Measurements from ENCODE around the gene SORCS2. TPM values are rescaled to one million over a fixed set of nuclear protein-coding genes. Genes with fewer than 3 reads are reported as not detected.

SORCS2 gene
- total RNA-seq, 5 donors from 2014 or later (not counting 1 experiment from before 2014, with no cell fraction given) = 0.22 TPM; not detected in 4

DNA sequence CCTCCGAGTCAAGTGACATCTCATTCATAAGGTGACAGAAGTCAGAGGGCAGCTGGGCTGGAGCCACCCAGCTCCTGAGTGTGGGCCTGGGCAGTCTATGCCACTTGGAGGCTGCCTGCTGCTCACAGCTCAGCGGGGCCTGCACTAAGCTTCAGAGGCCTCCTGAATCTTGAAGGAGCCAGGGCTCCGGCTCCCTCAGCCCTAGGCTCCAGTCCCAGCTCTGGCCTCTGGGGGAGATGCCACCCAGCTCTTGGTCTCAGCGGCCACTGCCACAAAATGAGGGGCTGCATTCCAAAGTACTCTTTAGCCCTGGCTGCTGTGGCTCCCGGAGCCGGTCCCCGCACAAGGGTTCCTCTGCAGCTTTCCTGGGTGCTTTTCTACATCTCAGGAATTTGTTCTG lies 275.1 kb downstream of the SORCS2 start:
- CTCF ChIA-PET = no interaction called here
- Histone ChIP-seq H3K27ac (ENCODE audit: low read length) (no peak overlapping the region), H3K27me3 (replicated peaks in 1 of 2; ENCODE audit: control insufficient read depth in 2 of 2, extremely low read depth in 1 of 2, insufficient read depth in 2 of 2, low read length in 1 of 2) (peaks cover 0 to 21% of the 10 kb centered on the region in 2 experiments), H3K9me3 (no peaks in the 10 kb centered on the region), H3K36me3 (ENCODE audit: control insufficient read depth in 2 of 2, extremely low read depth in 1 of 2, insufficient read depth in 1 of 2, low read length in 1 of 2) (no peaks in the 10 kb centered on the region), H3K4me3 (ENCODE audit: control insufficient read depth in 1 of 2, extremely low read depth in 1 of 2, low read length in 1 of 2) (no peak overlapping the region), H3K4me1 (ENCODE audit: control insufficient read depth in 1 of 2, extremely low read depth in 1 of 2, insufficient read depth in 2 of 2, low read length in 2 of 2) (no peaks in the 10 kb centered on the region)
- peaks cover 7 to 13% of the 10 kb centered on the region in 2 donors for H3K27me3 Mint-ChIP-seq
- ATAC-seq (replicated peaks in 1 of 4) (no peak), DNase-seq (no peak)
- no peaks in the 10 kb centered on the region for H3K36me3 Mint-ChIP-seq
- H3K4me1 Mint-ChIP-seq = no peaks in the 10 kb centered on the region
- 74% methylated on average over 4 of the region's 7 CpGs for WGBS (ENCODE audit: insufficient coverage)
- H3K27ac Mint-ChIP-seq = no peak overlapping the region
- H3K4me3 Mint-ChIP-seq = no peak overlapping the region
- H3K9me3 Mint-ChIP-seq = peaks cover 0 to 6% (median 0%) of the 10 kb centered on the region in 3 donors
- POLR2A ChIA-PET = no interaction called here

- Mint-ChIP-seq H3K36me3 (no peaks in the 10 kb centered on the region), H3K4me1 (no peaks in the 10 kb centered on the region), H3K27me3 (peaks cover 13 to 19% of the 10 kb centered on the region in 2 donors), H3K9me3 (peaks cover 0 to 6% (median 0%) of the 10 kb centered on the region in 3 donors), H3K4me3 (no peak overlapping the region), H3K27ac (no peak overlapping the region)
- H3K9me3 ChIP-seq = no peaks in the 10 kb centered on the region
- H3K4me3 ChIP-seq (ENCODE audit: control insufficient read depth in 1 of 2, extremely low read depth in 1 of 2, low read length in 1 of 2) = no peak overlapping the region
- no peaks in the 10 kb centered on the region for H3K36me3 ChIP-seq (ENCODE audit: control insufficient read depth in 2 of 2, extremely low read depth in 1 of 2, insufficient read depth in 1 of 2, low read length in 1 of 2)
- CTCF ChIA-PET = no interaction called here
- ATAC-seq (replicated peaks in 1 of 4) = no peak
- DNase-seq = no peak
- H3K27ac ChIP-seq (ENCODE audit: low read length) = no peak overlapping the region
- 80% methylated on average over 3 of the region's 4 CpGs for WGBS (ENCODE audit: insufficient coverage)
- H3K27me3 ChIP-seq (replicated peaks in 1 of 2; ENCODE audit: control insufficient read depth in 2 of 2, extremely low read depth in 1 of 2, insufficient read depth in 2 of 2, low read length in 1 of 2) = peaks cover 0 to 31% of the 10 kb centered on the region in 2 experiments
- H3K4me1 ChIP-seq (ENCODE audit: control insufficient read depth in 1 of 2, extremely low read depth in 1 of 2, insufficient read depth in 2 of 2, low read length in 2 of 2) = no peaks in the 10 kb centered on the region
- POLR2A ChIA-PET = no interaction called here
Observed at GRCh38 chr4:7469023-7469422, 276.7 kb downstream of the SORCS2 start.

DNA sequence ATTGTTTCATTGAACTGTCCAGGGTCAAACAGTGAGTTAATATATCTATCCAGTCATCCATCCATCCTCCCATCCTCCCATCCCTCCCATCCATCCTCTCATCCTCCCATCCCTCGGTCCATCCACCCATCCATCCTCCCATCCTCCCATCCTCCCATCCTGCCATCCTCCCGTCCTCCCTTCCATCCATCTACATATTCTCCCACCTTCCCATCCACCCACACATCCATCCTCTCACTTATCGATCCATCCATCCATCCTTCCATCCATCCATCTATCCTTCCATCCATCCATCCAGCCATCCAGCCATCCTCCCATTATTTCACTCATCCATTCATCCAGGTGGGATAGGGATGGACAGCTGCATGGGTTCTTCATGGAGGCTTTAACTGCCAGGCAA lies 277.8 kb downstream of the SORCS2 start:
- WGBS (ENCODE audit: insufficient coverage) = 75% methylated on average over 3 of the region's 3 CpGs
- DNase-seq = no peak
- H3K4me3 Mint-ChIP-seq = no peak overlapping the region

DNA sequence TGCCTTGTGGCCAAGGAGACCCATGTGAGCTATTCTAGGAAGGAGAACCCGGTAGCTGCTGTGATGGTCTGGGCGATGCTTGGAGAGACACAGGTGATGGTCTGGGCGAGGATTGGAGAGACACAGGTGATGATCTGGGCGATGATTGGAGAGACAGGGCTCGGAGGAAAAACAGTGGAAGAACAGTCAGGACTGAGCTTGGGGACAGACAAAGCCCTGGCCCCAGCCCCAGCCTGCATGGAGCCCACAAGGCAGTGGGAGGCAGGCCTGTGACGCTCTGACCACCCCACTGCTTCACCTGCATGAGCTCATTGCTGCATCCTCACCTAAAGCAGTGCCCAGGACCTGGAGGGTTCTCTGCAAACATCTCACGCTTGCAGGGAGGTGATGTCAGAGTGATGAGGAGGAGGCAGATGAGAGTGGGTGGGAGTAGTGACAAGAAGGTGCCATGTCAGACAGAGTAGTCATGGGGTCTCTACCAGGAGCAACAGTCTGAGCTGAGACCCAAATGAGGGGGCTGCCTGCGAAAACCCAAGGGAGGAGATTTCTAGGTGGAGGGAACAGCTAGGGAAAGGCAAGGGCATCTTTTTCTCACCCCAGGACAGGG lies 278.3 kb downstream of the SORCS2 start:
- CTCF ChIA-PET = no interaction called here
- Histone ChIP-seq H3K27ac (ENCODE audit: low read length) (no peak overlapping the region), H3K36me3 (ENCODE audit: control insufficient read depth in 2 of 2, extremely low read depth in 1 of 2, insufficient read depth in 1 of 2, low read length in 1 of 2) (no peaks in the 10 kb centered on the region), H3K4me1 (ENCODE audit: control insufficient read depth in 1 of 2, extremely low read depth in 1 of 2, insufficient read depth in 2 of 2, low read length in 2 of 2) (no peaks in the 10 kb centered on the region), H3K4me3 (ENCODE audit: control insufficient read depth in 1 of 2, extremely low read depth in 1 of 2, low read length in 1 of 2) (no peak overlapping the region), H3K27me3 (replicated peaks in 1 of 2; ENCODE audit: control insufficient read depth in 2 of 2, extremely low read depth in 1 of 2, insufficient read depth in 2 of 2, low read length in 1 of 2) (peaks cover 0 to 39% of the 10 kb centered on the region in 2 experiments), H3K9me3 (no peaks in the 10 kb centered on the region)
- WGBS (ENCODE audit: insufficient coverage) = 72% methylated on average over 7 of the region's 8 CpGs
- Mint-ChIP-seq H3K36me3 (no peaks in the 10 kb centered on the region), H3K27ac (no peak overlapping the region), H3K9me3 (peaks cover 0 to 4% (median 0%) of the 10 kb centered on the region in 3 donors), H3K4me1 (no peaks in the 10 kb centered on the region), H3K4me3 (no peak overlapping the region), H3K27me3 (peaks cover 13 to 23% of the 10 kb centered on the region in 2 donors)
- no peak for ATAC-seq (replicated peaks in 1 of 4)
- POLR2A ChIA-PET = no interaction called here
- DNase-seq = no peak

More for the DNA sequence above, 277.8 kb downstream of the SORCS2 start:
- peaks cover 13 to 23% of the 10 kb centered on the region in 2 donors for H3K27me3 Mint-ChIP-seq
- Histone ChIP-seq H3K4me3 (ENCODE audit: control insufficient read depth in 1 of 2, extremely low read depth in 1 of 2, low read length in 1 of 2) (no peak overlapping the region), H3K27me3 (replicated peaks in 1 of 2; ENCODE audit: control insufficient read depth in 2 of 2, extremely low read depth in 1 of 2, insufficient read depth in 2 of 2, low read length in 1 of 2) (peaks cover 0 to 34% of the 10 kb centered on the region in 2 experiments), H3K4me1 (ENCODE audit: control insufficient read depth in 1 of 2, extremely low read depth in 1 of 2, insufficient read depth in 2 of 2, low read length in 2 of 2) (no peaks in the 10 kb centered on the region), H3K36me3 (ENCODE audit: control insufficient read depth in 2 of 2, extremely low read depth in 1 of 2, insufficient read depth in 1 of 2, low read length in 1 of 2) (no peaks in the 10 kb centered on the region), H3K27ac (ENCODE audit: low read length) (no peak overlapping the region), H3K9me3 (no peaks in the 10 kb centered on the region)
- ATAC-seq (replicated peaks in 1 of 4) = no peak
- no peaks in the 10 kb centered on the region for H3K4me1 Mint-ChIP-seq
- ChIA-PET CTCF (no interaction called here), POLR2A (no interaction called here)
- H3K36me3 Mint-ChIP-seq = no peaks in the 10 kb centered on the region
- no peak overlapping the region for H3K27ac Mint-ChIP-seq
- peaks cover 0 to 6% (median 0%) of the 10 kb centered on the region in 3 donors for H3K9me3 Mint-ChIP-seq

DNA sequence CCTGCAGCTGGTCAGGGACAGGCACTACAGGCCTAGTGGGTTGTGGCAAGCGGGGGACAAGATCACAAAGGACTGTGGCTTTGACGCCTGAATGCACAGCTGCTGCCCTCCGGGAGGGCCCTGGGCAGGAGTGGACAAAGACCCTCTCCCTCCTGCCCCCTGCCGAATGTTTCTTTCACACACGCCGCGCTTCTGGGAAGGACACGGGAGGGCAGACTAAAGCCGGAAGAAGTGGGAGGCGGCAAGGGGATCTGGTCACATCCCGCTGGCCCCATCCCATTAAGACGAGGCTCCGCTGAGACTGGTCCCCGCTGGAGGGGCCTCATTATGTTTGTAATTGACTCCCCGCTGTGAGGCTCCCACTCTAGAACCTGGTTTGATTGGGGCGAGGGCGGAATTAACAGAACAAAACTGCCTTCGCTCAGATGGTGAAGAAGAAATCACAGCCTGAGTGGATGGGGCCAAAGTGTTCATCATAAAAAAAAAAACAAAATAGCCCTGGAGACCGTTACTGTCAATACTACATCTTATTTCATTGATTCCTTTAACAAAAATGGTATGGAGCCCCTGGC lies 280.2 kb downstream of the SORCS2 start:
- Mint-ChIP-seq H3K27ac (no peak overlapping the region), H3K9me3 (no peaks in the 10 kb centered on the region), H3K4me3 (no peak overlapping the region), H3K4me1 (no peaks in the 10 kb centered on the region), H3K27me3 (peaks cover 13 to 23% of the 10 kb centered on the region in 2 donors), H3K36me3 (no peaks in the 10 kb centered on the region)
- Histone ChIP-seq H3K4me1 (ENCODE audit: control insufficient read depth in 1 of 2, extremely low read depth in 1 of 2, insufficient read depth in 2 of 2, low read length in 2 of 2) (no peaks in the 10 kb centered on the region), H3K27me3 (replicated peaks in 1 of 2; ENCODE audit: control insufficient read depth in 2 of 2, extremely low read depth in 1 of 2, insufficient read depth in 2 of 2, low read length in 1 of 2) (peaks cover 0 to 41% of the 10 kb centered on the region in 2 experiments), H3K4me3 (ENCODE audit: control insufficient read depth in 1 of 2, extremely low read depth in 1 of 2, low read length in 1 of 2) (no peak overlapping the region), H3K27ac (ENCODE audit: low read length) (no peak overlapping the region), H3K36me3 (ENCODE audit: control insufficient read depth in 2 of 2, extremely low read depth in 1 of 2, insufficient read depth in 1 of 2, low read length in 1 of 2) (no peaks in the 10 kb centered on the region), H3K9me3 (no peaks in the 10 kb centered on the region)
- POLR2A ChIA-PET = no interaction called here
- 27% methylated on average over 16 of the region's 19 CpGs for WGBS (ENCODE audit: insufficient coverage)
- CTCF ChIA-PET = no interaction called here
- ATAC-seq (replicated peaks in 1 of 4) (no peak), DNase-seq (no peak)

GRCh38 chr4:7473081-7473480 lies 280.7 kb downstream of the SORCS2 start:
- peaks cover 13 to 23% of the 10 kb centered on the region in 2 donors for H3K27me3 Mint-ChIP-seq
- WGBS (ENCODE audit: insufficient coverage) = 82% methylated on average over 9 of the region's 10 CpGs
- no peak overlapping the region for H3K4me3 Mint-ChIP-seq

More at GRCh38 chr4:7473081-7473480, 280.7 kb downstream of the SORCS2 start:
- DNase-seq (no peak), ATAC-seq (replicated peaks in 1 of 4) (no peak)
- ChIA-PET POLR2A (no interaction called here), CTCF (no interaction called here)
- H3K36me3 Mint-ChIP-seq = no peaks in the 10 kb centered on the region
- Histone ChIP-seq H3K9me3 (no peaks in the 10 kb centered on the region), H3K36me3 (ENCODE audit: control insufficient read depth in 2 of 2, extremely low read depth in 1 of 2, insufficient read depth in 1 of 2, low read length in 1 of 2) (no peaks in the 10 kb centered on the region), H3K27ac (ENCODE audit: low read length) (no peak overlapping the region), H3K4me3 (ENCODE audit: control insufficient read depth in 1 of 2, extremely low read depth in 1 of 2, low read length in 1 of 2) (no peak overlapping the region), H3K4me1 (ENCODE audit: control insufficient read depth in 1 of 2, extremely low read depth in 1 of 2, insufficient read depth in 2 of 2, low read length in 2 of 2) (no peaks in the 10 kb centered on the region), H3K27me3 (replicated peaks in 1 of 2; ENCODE audit: control insufficient read depth in 2 of 2, extremely low read depth in 1 of 2, insufficient read depth in 2 of 2, low read length in 1 of 2) (peaks cover 0 to 43% of the 10 kb centered on the region in 2 experiments)
- H3K9me3 Mint-ChIP-seq = no peaks in the 10 kb centered on the region
- no peak overlapping the region for H3K27ac Mint-ChIP-seq
- H3K4me1 Mint-ChIP-seq = no peaks in the 10 kb centered on the region
